Middle frontal gyrus (tissue), 1 donor: ENCODE measurements around the gene MAN2A1.
A peak's percentile ranks its signal among the peaks of the same experiment; 100 is the strongest.

ENCODE experiments used
- DNase-seq: peaks from one replicate; pipeline ENCODE4 v3.0.0-alpha.2; 2015; ENCODE audit warnings: low spot score; ENCODE audit errors: extremely low spot score

The MAN2A1 gene

GRCh38 chr5:109903061-109903460 is 213.3 kb downstream of the MAN2A1 start:
- no peak for DNase-seq

GRCh38 chr5:109905906-109906305 is 216.2 kb downstream of the MAN2A1 start:
- DNase-seq, result no peak

- no peak for DNase-seq
These were observed 217.5 kb downstream of the MAN2A1 start for GRCh38 chr5:109907189-109907588.

GRCh38 chr5:109907731-109908130 is 218.0 kb downstream of the MAN2A1 start:
- DNase-seq, result peak; percentile 17

GRCh38 chr5:109908366-109908765 is 218.6 kb downstream of the MAN2A1 start:
- no peak for DNase-seq

GRCh38 chr5:109910874-109911273 is 221.1 kb downstream of the MAN2A1 start:
- no peak for DNase-seq

GRCh38 chr5:109911731-109912130 is 222.0 kb downstream of the MAN2A1 start:
- DNase-seq, result no peak

- no peak for DNase-seq
These were observed 225.2 kb downstream of the MAN2A1 start for GRCh38 chr5:109914906-109915305.

GRCh38 chr5:109916481-109917153 is 226.9 kb downstream of the MAN2A1 start:
- DNase-seq, result no peak
